HG03460 (cell line): Measurements from ENCODE around the gene CNTNAP2.

Experiments
- ATAC-seq: cut with Tn5 transposase; IDR thresholded peaks from one replicate; pipeline ENCODE4 v1.9.1; 2021; ENCODE audit not compliant: unreplicated experiment

CNTNAP2 gene

GRCh38 chr7:146285418-146285817, 168.8 kb downstream of the CNTNAP2 start:
- ATAC-seq, result no peak

GRCh38 chr7:146290746-146291145, 174.1 kb downstream of the CNTNAP2 start:
- no peak for ATAC-seq

GRCh38 chr7:146291900-146292299, 175.3 kb downstream of the CNTNAP2 start:
- ATAC-seq, result no peak

GRCh38 chr7:146296028-146296427, 179.4 kb downstream of the CNTNAP2 start:
- no peak for ATAC-seq

GRCh38 chr7:146314962-146315361, 198.4 kb downstream of the CNTNAP2 start:
- no peak for ATAC-seq

GRCh38 chr7:146319629-146320028, 203.0 kb downstream of the CNTNAP2 start:
- no peak for ATAC-seq

GRCh38 chr7:146321301-146321700, 204.7 kb downstream of the CNTNAP2 start:
- ATAC-seq, result no peak

- ATAC-seq, result no peak
These were observed 214.8 kb downstream of the CNTNAP2 start for GRCh38 chr7:146331369-146331768.

GRCh38 chr7:146345251-146345650, 228.7 kb downstream of the CNTNAP2 start:
- no peak for ATAC-seq

GRCh38 chr7:146346096-146346495, 229.5 kb downstream of the CNTNAP2 start:
- ATAC-seq, result no peak

- ATAC-seq, result no peak
These were observed 238.6 kb downstream of the CNTNAP2 start for GRCh38 chr7:146355216-146355615.

GRCh38 chr7:146359176-146359575, 242.6 kb downstream of the CNTNAP2 start:
- ATAC-seq, result no peak

- no peak for ATAC-seq
These were observed 250.3 kb downstream of the CNTNAP2 start for GRCh38 chr7:146366938-146367337.

GRCh38 chr7:146370171-146370570, 253.6 kb downstream of the CNTNAP2 start:
- no peak for ATAC-seq

GRCh38 chr7:146375170-146375569, 258.6 kb downstream of the CNTNAP2 start:
- ATAC-seq, result no peak

GRCh38 chr7:146378196-146378595, 261.6 kb downstream of the CNTNAP2 start:
- ATAC-seq, result no peak

- no peak for ATAC-seq
These were observed 270.5 kb downstream of the CNTNAP2 start for GRCh38 chr7:146387140-146387539.

GRCh38 chr7:146388928-146389327, 272.3 kb downstream of the CNTNAP2 start:
- ATAC-seq, result no peak

GRCh38 chr7:146393346-146393745, 276.7 kb downstream of the CNTNAP2 start:
- ATAC-seq, result no peak

- no peak for ATAC-seq
These were observed 280.5 kb downstream of the CNTNAP2 start for GRCh38 chr7:146397141-146397540.

- no peak for ATAC-seq
These were observed 285.3 kb downstream of the CNTNAP2 start for GRCh38 chr7:146401939-146402338.

GRCh38 chr7:146405737-146406136, 289.1 kb downstream of the CNTNAP2 start:
- ATAC-seq, result no peak

- ATAC-seq, result no peak
These were observed 295.4 kb downstream of the CNTNAP2 start for GRCh38 chr7:146411975-146412374.

GRCh38 chr7:146412781-146413180, 296.2 kb downstream of the CNTNAP2 start:
- no peak for ATAC-seq
